Glomerular endothelial cell (primary cell): ENCODE data around the gene IGF2BP3. TPM values are rescaled to one million over a fixed set of nuclear protein-coding genes. Genes with fewer than 3 reads are reported as not detected.

ENCODE experiments used
- DNase-seq: peaks from one replicate; pipeline ENCODE4 v3.0.0-alpha.2; 2011; ENCODE audit warnings: low read depth, low spot score; ENCODE audit errors: extremely low read depth
- total RNA-seq: library from RNA; depleted of rRNA; stranded (reverse); fragments of >200 nt; gene quantifications from 2 replicates; pipeline ENCODE4 v1.2.3, GENCODE V29; 2015

The IGF2BP3 gene
- total RNA-seq, 1 donor from 2014 or later = 89.8 TPM

- no peak for DNase-seq
Measured at GRCh38 chr7:23472556-23472955, 2.3 kb upstream of the IGF2BP3 start.

- DNase-seq = no peak
Measured at GRCh38 chr7:23472046-23472445, 1.8 kb upstream of the IGF2BP3 start.

GRCh38 chr7:23471106-23471859, 992 bp upstream of the IGF2BP3 start:
- no peak for DNase-seq

GRCh38 chr7:23469961-23470250, 385 bp downstream of the IGF2BP3 start:
- no peak for DNase-seq

GRCh38 chr7:23469150-23469960, 936 bp downstream of the IGF2BP3 start:
- DNase-seq = no peak

GRCh38 chr7:23468526-23469149, 1.7 kb downstream of the IGF2BP3 start:
- no peak for DNase-seq

- DNase-seq = no peak
Measured at GRCh38 chr7:23467806-23468525, 2.3 kb downstream of the IGF2BP3 start.

- no peak for DNase-seq
Measured at GRCh38 chr7:23467291-23467805, 2.9 kb downstream of the IGF2BP3 start.

- DNase-seq = no peak
Measured at GRCh38 chr7:23462846-23463245, 7.4 kb downstream of the IGF2BP3 start.

GRCh38 chr7:23458044-23458443, 12.2 kb downstream of the IGF2BP3 start:
- no peak for DNase-seq

- no peak for DNase-seq
Measured at GRCh38 chr7:23456093-23456492, 14.2 kb downstream of the IGF2BP3 start.

- DNase-seq = no peak
Measured at GRCh38 chr7:23454881-23455526, 15.3 kb downstream of the IGF2BP3 start.

- DNase-seq = no peak
Measured at GRCh38 chr7:23450518-23450917, 19.8 kb downstream of the IGF2BP3 start.

GRCh38 chr7:23449941-23450340, 20.4 kb downstream of the IGF2BP3 start:
- DNase-seq = no peak

GRCh38 chr7:23445326-23445725, 25.0 kb downstream of the IGF2BP3 start:
- no peak for DNase-seq

GRCh38 chr7:23443974-23444373, 26.3 kb downstream of the IGF2BP3 start:
- no peak for DNase-seq

GRCh38 chr7:23438171-23438570, 32.1 kb downstream of the IGF2BP3 start:
- no peak for DNase-seq

- no peak for DNase-seq
Measured at GRCh38 chr7:23434147-23434917, 36.0 kb downstream of the IGF2BP3 start.

- no peak for DNase-seq
Measured at GRCh38 chr7:23431702-23432199, 38.5 kb downstream of the IGF2BP3 start.

- no peak for DNase-seq
Measured at GRCh38 chr7:23430893-23431259, 39.4 kb downstream of the IGF2BP3 start.
